Measurements from ENCODE around the gene UGT1A9. TPM values are rescaled to one million over a fixed set of nuclear protein-coding genes. Genes with fewer than 3 reads are reported as not detected.

UGT1A9 gene
- total RNA-seq, 1 experiment from 2014 or later, result not detected

DNA sequence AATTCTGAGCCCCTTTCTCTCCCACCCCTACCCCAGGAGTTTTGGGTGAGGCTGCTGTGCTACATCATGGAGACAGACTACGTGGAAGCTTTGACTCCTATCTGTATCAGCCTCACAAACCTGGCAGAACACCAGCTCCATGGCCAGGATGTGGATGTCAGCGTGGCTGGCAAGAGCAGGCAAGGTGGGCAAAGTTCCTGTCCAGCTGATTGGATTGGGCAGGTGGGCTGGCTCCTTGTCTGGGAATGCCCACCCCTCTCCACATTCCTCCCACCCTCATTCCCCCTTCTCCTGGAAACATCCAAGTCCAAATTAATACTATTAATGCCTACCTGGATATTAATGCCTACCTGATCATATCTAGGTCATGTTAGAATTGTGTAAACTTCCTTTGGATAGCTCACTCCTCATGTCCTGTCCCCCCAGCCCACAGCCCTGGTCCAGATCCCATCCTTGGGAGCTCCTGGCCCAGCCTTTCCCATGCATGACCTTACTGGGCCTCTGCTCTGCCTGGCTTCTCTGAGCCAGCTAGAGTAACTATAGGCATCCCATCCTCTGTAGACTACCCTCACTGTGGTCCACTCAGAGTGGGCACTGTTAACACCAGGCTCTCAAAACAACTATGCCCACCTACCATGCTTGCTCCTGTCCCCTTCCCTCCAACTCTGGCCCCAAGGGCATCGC, 130.6 kb downstream of the UGT1A9 start:
- no peaks in the 10 kb centered on the region; the same call in 1 of the 2 replicates for H3K27me3 ChIP-seq (ENCODE audit: low read length)
- no peaks in the 10 kb centered on the region for H3K79me2 ChIP-seq (ENCODE audit: low read length)
- no peak overlapping the region for H3K27ac ChIP-seq (ENCODE audit: low read length)
- peak overlapping the region; percentile 32; the same call in 1 of the 2 replicates for H3K9ac ChIP-seq (ENCODE audit: low read length)
- peaks cover 43% of the 10 kb centered on the region for H3K4me1 ChIP-seq (ENCODE audit: low read length)
- H2AFZ ChIP-seq (ENCODE audit: low read length), result no peak overlapping the region
- no peaks in the 10 kb centered on the region for H4K20me1 ChIP-seq (ENCODE audit: insufficient read depth, low read depth, low read length)
- H3K36me3 ChIP-seq (ENCODE audit: insufficient read depth, low read length), result no peaks in the 10 kb centered on the region
- H3K9me3 ChIP-seq (ENCODE audit: low read length), result no peaks in the 10 kb centered on the region
- no peaks in the 10 kb centered on the region for H3K9me2 ChIP-seq (replicated peaks; ENCODE audit: insufficient read depth, low read length)
- H3K4me3 ChIP-seq (ENCODE audit: low read length), result peak overlapping the region; percentile 5; the same call in 1 of the 2 replicates
- DNase-seq, result no peak
- peak overlapping the region; percentile 56 for H3K4me2 ChIP-seq (ENCODE audit: low read depth, low read length, poor library complexity, severe bottlenecking)

DNA sequence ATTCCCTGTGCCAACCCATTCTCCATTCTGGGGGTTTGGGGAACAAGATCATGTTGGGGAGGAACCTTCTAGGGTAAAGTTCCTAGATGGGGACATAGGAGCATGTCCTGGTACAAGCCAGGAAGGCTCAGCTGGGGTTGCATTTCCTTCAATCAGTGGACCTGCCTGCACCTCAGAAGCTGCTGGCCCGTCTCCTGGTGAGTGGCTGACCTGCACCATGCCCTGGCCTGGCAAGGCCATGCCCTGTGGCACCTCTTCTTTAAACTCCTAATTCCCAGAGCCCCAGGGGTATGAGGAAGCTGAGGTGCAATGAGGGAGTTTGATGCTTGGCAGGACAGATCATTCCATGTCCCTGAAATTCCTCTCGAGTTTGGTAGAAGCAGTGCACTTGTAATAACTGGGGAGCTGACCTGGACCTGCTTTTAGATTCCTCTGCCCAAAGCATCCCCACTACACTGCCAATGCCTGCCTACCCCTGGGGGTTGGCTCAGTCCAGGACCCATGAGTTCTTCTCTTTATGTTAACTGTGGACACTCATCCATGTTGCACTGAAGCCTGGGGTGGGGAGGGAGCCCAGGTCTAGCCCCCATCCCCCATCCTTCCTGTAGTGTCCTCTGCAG, 131.7 kb downstream of the UGT1A9 start:
- DNase-seq, result no peak

DNA sequence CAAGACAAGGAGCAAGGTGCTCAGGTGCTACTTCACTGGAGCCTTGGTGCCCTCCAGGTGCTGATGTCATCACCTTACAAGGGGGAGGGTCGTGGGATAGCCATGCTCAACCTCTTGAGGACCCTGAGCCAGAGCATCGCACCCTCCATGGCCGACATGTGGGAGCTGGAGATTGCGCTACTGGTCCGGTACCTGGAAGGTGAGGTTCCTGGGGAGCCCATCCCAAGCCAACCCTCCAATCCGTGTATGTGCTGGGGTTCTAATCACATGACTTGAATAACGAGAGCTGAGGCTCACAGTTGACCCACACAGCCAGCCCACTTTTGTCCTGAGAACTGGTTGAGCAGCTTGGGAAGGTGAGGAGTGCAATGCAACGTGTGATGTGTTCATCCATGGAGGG, 132.3 kb downstream of the UGT1A9 start:
- Histone ChIP-seq H3K4me1 (ENCODE audit: low read length) (peaks cover 43% of the 10 kb centered on the region), H3K27me3 (ENCODE audit: low read length) (no peaks in the 10 kb centered on the region; the same call in 1 of the 2 replicates), H3K9me3 (ENCODE audit: low read length) (no peaks in the 10 kb centered on the region), H3K27ac (ENCODE audit: low read length) (no peak overlapping the region), H3K4me2 (ENCODE audit: low read depth, low read length, poor library complexity, severe bottlenecking) (no peak overlapping the region), H3K9ac (ENCODE audit: low read length) (no peak overlapping the region), H2AFZ (ENCODE audit: low read length) (no peak overlapping the region), H3K9me2 (replicated peaks; ENCODE audit: insufficient read depth, low read length) (no peaks in the 10 kb centered on the region), H4K20me1 (ENCODE audit: insufficient read depth, low read depth, low read length) (no peaks in the 10 kb centered on the region), H3K4me3 (ENCODE audit: low read length) (no peak overlapping the region), H3K79me2 (ENCODE audit: low read length) (no peaks in the 10 kb centered on the region), H3K36me3 (ENCODE audit: insufficient read depth, low read length) (no peaks in the 10 kb centered on the region)
- DNase-seq, result no peak

More for the DNA sequence above, 131.7 kb downstream of the UGT1A9 start:
- H3K79me2 ChIP-seq (ENCODE audit: low read length), result no peaks in the 10 kb centered on the region
- no peak overlapping the region for H3K27ac ChIP-seq (ENCODE audit: low read length)
- no peaks in the 10 kb centered on the region; the same call in 1 of the 2 replicates for H3K27me3 ChIP-seq (ENCODE audit: low read length)
- H3K9ac ChIP-seq (ENCODE audit: low read length), result no peak overlapping the region
- no peak overlapping the region for H3K4me2 ChIP-seq (ENCODE audit: low read depth, low read length, poor library complexity, severe bottlenecking)
- H3K9me2 ChIP-seq (replicated peaks; ENCODE audit: insufficient read depth, low read length), result no peaks in the 10 kb centered on the region
- peaks cover 43% of the 10 kb centered on the region for H3K4me1 ChIP-seq (ENCODE audit: low read length)
- H4K20me1 ChIP-seq (ENCODE audit: insufficient read depth, low read depth, low read length), result no peaks in the 10 kb centered on the region
- H2AFZ ChIP-seq (ENCODE audit: low read length), result no peak overlapping the region
- H3K9me3 ChIP-seq (ENCODE audit: low read length), result no peaks in the 10 kb centered on the region
- no peaks in the 10 kb centered on the region for H3K36me3 ChIP-seq (ENCODE audit: insufficient read depth, low read length)
- H3K4me3 ChIP-seq (ENCODE audit: low read length), result no peak overlapping the region

DNA sequence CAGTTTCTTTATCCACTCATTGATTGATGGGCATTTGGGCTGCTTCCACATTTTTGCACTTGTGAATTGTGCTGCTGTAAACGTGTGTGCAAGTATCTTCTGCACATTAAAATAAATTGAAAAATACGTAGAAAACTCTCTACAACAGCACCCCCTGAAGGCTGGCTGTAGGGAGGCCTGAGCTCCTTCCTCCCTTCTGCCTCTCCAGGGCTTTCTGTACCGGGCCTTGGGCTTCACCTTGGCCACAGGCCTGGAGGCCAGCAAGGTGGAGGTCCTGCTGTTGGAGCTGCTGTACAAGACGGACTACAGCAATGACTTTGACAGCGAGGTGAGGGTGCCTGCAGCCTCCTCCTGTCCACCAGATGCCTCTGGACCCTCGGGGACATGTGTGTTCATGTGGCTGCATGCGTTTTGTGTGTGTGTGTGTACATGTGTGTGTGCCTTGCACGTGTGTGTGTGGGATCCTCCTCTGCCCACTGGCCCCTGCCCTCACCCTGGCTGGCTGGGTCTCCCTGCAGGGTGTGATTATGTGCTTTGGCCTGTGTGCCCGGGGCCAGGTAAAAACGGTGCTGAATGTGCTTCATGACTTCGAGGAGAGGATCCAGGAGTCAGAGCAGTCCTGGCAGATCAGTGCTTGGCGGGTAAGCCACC, 135.6 kb downstream of the UGT1A9 start:
- H2AFZ ChIP-seq (ENCODE audit: low read length), result no peak overlapping the region
- H3K27me3 ChIP-seq (ENCODE audit: low read length), result no peaks in the 10 kb centered on the region; the same call in 1 of the 2 replicates
- DNase-seq, result peak; percentile 65
- H3K9me3 ChIP-seq (ENCODE audit: low read length), result no peaks in the 10 kb centered on the region
- no peaks in the 10 kb centered on the region for H4K20me1 ChIP-seq (ENCODE audit: insufficient read depth, low read depth, low read length)
- H3K36me3 ChIP-seq (ENCODE audit: insufficient read depth, low read length), result no peaks in the 10 kb centered on the region
- H3K9me2 ChIP-seq (replicated peaks; ENCODE audit: insufficient read depth, low read length), result no peaks in the 10 kb centered on the region
- H3K79me2 ChIP-seq (ENCODE audit: low read length), result no peaks in the 10 kb centered on the region
- H3K4me1 ChIP-seq (ENCODE audit: low read length), result peaks cover 20% of the 10 kb centered on the region
- H3K4me2 ChIP-seq (ENCODE audit: low read depth, low read length, poor library complexity, severe bottlenecking), result no peak overlapping the region
- H3K9ac ChIP-seq (ENCODE audit: low read length), result no peak overlapping the region
- no peak overlapping the region for H3K4me3 ChIP-seq (ENCODE audit: low read length)
- H3K27ac ChIP-seq (ENCODE audit: low read length), result no peak overlapping the region

DNA sequence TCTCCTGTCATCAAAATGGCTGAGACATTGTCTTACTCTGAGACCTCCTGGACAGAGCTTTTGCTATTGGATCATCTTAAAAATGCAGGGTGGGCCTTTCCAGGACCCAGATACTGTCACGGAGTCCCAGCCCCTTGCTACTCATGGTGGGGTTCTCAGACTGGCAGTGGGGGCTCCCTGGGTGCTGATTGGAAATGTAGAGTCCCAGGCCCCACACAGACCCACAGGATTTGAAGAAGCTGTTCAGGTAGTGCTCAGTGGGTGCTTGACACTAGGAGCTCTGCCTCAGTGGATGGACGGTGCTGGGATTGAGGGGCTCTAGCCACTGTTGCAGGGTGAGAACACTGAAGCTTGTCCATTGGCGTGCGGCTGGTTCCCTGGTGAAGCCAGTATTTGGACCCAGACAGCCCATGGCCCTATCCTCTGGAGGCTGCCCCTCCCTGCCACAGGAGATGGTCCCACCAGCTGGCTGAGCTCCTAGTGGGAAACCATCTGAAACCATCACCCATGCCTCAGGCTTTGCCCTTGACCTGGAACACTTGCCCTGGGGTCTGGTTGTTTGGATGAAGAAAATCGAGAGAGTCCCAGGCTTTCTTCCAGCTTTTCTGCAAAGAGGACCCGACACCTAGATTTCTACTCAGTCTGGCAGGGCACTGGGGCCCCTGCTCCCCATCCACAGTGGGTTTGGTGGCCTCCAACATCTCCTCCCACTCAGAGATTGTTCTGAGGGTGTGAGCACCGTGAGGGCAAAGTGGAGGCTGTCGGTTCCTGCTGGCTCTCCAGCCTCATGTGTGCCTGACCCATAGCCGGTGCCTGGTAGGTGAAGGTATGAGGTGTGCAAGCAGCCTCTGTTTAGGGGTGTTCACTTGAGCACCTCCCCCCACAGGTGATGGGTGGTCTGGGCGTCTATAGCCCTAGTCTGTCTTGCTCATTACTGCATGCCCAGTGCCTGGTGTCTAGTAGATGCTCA, 136.6 kb downstream of the UGT1A9 start:
- Histone ChIP-seq H3K9ac (ENCODE audit: low read length) (no peak overlapping the region), H3K4me2 (ENCODE audit: low read depth, low read length, poor library complexity, severe bottlenecking) (no peak overlapping the region), H3K27ac (ENCODE audit: low read length) (no peak overlapping the region), H3K4me3 (ENCODE audit: low read length) (no peak overlapping the region), H3K79me2 (ENCODE audit: low read length) (no peaks in the 10 kb centered on the region), H3K27me3 (ENCODE audit: low read length) (no peaks in the 10 kb centered on the region; the same call in 1 of the 2 replicates), H3K9me3 (ENCODE audit: low read length) (no peaks in the 10 kb centered on the region), H3K9me2 (replicated peaks; ENCODE audit: insufficient read depth, low read length) (no peaks in the 10 kb centered on the region), H2AFZ (ENCODE audit: low read length) (no peak overlapping the region), H3K36me3 (ENCODE audit: insufficient read depth, low read length) (no peaks in the 10 kb centered on the region), H4K20me1 (ENCODE audit: insufficient read depth, low read depth, low read length) (no peaks in the 10 kb centered on the region), H3K4me1 (ENCODE audit: low read length) (peaks cover 19% of the 10 kb centered on the region)
- DNase-seq, result no peak

DNA sequence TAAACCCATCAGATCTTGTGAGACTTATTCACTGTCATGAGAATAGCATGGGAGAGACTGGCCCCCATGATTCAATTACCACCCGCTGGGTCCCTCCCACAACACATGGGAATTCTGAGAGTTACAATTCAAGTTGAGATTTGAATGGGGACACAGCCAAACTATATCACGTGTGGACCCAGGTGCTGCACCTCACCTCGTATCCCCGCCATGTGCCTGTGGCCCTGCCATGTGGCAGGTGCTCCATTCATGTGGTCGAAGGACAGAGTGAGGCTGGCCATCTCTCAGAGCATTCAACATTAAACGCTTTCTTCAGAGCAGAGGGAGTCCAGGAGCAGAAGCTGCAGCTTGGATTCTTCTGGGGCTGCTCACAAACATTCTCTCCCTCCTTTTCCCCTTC, 138.7 kb downstream of the UGT1A9 start:
- Histone ChIP-seq H3K27ac (ENCODE audit: low read length) (no peak overlapping the region), H4K20me1 (ENCODE audit: insufficient read depth, low read depth, low read length) (no peaks in the 10 kb centered on the region), H3K9me3 (ENCODE audit: low read length) (no peaks in the 10 kb centered on the region), H3K27me3 (ENCODE audit: low read length) (no peaks in the 10 kb centered on the region; the same call in 1 of the 2 replicates), H3K36me3 (ENCODE audit: insufficient read depth, low read length) (no peaks in the 10 kb centered on the region), H3K4me2 (ENCODE audit: low read depth, low read length, poor library complexity, severe bottlenecking) (no peak overlapping the region), H3K4me1 (ENCODE audit: low read length) (peaks cover 33% of the 10 kb centered on the region), H3K4me3 (ENCODE audit: low read length) (no peak overlapping the region), H3K9me2 (replicated peaks; ENCODE audit: insufficient read depth, low read length) (no peaks in the 10 kb centered on the region), H3K79me2 (ENCODE audit: low read length) (no peaks in the 10 kb centered on the region), H2AFZ (ENCODE audit: low read length) (no peak overlapping the region), H3K9ac (ENCODE audit: low read length) (no peak overlapping the region)
- no peak for DNase-seq

DNA sequence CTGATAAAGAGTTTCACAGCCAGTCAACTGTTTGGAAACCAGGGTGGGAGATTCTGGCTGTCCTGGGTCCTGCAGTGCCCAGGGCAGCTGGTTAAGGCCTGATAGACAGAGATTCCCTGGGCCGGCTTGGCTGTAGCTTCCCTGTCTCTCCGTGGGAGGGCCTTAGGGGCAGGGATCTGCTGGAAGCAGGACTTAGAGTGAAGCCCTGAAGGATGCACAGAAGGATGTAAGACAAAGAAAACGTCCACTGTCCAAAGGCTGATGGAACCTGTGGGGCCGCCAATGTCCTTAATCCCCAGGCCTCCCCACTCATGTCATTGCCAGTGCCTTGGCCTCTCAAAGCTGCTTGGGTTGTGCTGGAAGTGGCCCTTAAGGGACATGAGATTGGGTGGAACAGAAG, 139.4 kb downstream of the UGT1A9 start:
- Histone ChIP-seq H4K20me1 (ENCODE audit: insufficient read depth, low read depth, low read length) (no peaks in the 10 kb centered on the region), H3K79me2 (ENCODE audit: low read length) (no peaks in the 10 kb centered on the region), H3K9me3 (ENCODE audit: low read length) (no peaks in the 10 kb centered on the region), H3K36me3 (ENCODE audit: insufficient read depth, low read length) (no peaks in the 10 kb centered on the region), H3K27ac (ENCODE audit: low read length) (no peak overlapping the region), H3K4me1 (ENCODE audit: low read length) (peaks cover 31% of the 10 kb centered on the region), H3K4me3 (ENCODE audit: low read length) (no peak overlapping the region), H3K9me2 (replicated peaks; ENCODE audit: insufficient read depth, low read length) (no peaks in the 10 kb centered on the region), H3K9ac (ENCODE audit: low read length) (no peak overlapping the region), H3K4me2 (ENCODE audit: low read depth, low read length, poor library complexity, severe bottlenecking) (no peak overlapping the region), H3K27me3 (ENCODE audit: low read length) (no peaks in the 10 kb centered on the region; the same call in 1 of the 2 replicates), H2AFZ (ENCODE audit: low read length) (no peak overlapping the region)
- DNase-seq, result no peak
